ENCODE results near the gene CDKN2A. TPM values are rescaled to one million over a fixed set of nuclear protein-coding genes. Genes with fewer than 3 reads are reported as not detected.

CDKN2A gene
- total RNA-seq: 10 to 100 TPM in 1 of 2 donors, 1 to 10 TPM in 1; 3.9 to 15.7 TPM

GRCh38 chr9:21993893-21994555, at the start of gene CDKN2A:
Gene CDKN2A (minus strand): TSS chr9:21994392.
- H3K4me3 Mint-ChIP-seq: peak within 1 kb of the TSS; percentile 92
- no peaks in the 10 kb centered on the region for H3K9me3 Mint-ChIP-seq
- peaks cover 16 to 20% of the 10 kb centered on the region in 2 donors for H3K4me1 Mint-ChIP-seq (ENCODE audit: low read depth in 2 of 2)
- H3K27ac Mint-ChIP-seq: peak within 1 kb of the TSS; percentile 90
- ATAC-seq (peak; percentile 55 to 64), DNase-seq (ENCODE audit: low spot score) (peak; percentile 67)
- H3K27me3 Mint-ChIP-seq: peaks cover 14 to 22% of the 10 kb centered on the region in 2 donors
- no peaks in the 10 kb centered on the region for H3K36me3 Mint-ChIP-seq

- H3K4me1 Mint-ChIP-seq (ENCODE audit: low read depth in 2 of 2): no peaks in the 10 kb centered on the region
- H3K9me3 Mint-ChIP-seq: no peaks in the 10 kb centered on the region
- peaks cover 5% of the 10 kb centered on the region for H3K36me3 Mint-ChIP-seq
- H3K27ac Mint-ChIP-seq: no peak overlapping the region
- DNase-seq (ENCODE audit: low spot score) (no peak), ATAC-seq (no peak)
- H3K27me3 Mint-ChIP-seq: peaks cover 13 to 18% of the 10 kb centered on the region in 2 donors
- H3K4me3 Mint-ChIP-seq: no peak overlapping the region
Measured at GRCh38 chr9:22043928-22044327, 49.7 kb upstream of the CDKN2A start.

GRCh38 chr9:22041775-22042174, 47.6 kb upstream of the CDKN2A start:
- peaks cover 4 to 12% of the 10 kb centered on the region in 2 donors for H3K4me1 Mint-ChIP-seq (ENCODE audit: low read depth in 2 of 2)
- no peak overlapping the region for H3K4me3 Mint-ChIP-seq
- ATAC-seq: no peak
- DNase-seq (ENCODE audit: low spot score): no peak
- peaks cover 13 to 18% of the 10 kb centered on the region in 2 donors for H3K27me3 Mint-ChIP-seq
- no peak overlapping the region for H3K27ac Mint-ChIP-seq
- H3K9me3 Mint-ChIP-seq: no peaks in the 10 kb centered on the region
- H3K36me3 Mint-ChIP-seq: no peaks in the 10 kb centered on the region

GRCh38 chr9:22041344-22041743, 47.2 kb upstream of the CDKN2A start:
- Mint-ChIP-seq H3K4me1 (ENCODE audit: low read depth in 2 of 2) (peaks cover 4 to 12% of the 10 kb centered on the region in 2 donors), H3K9me3 (no peaks in the 10 kb centered on the region), H3K27ac (no peak overlapping the region), H3K27me3 (peaks cover 13 to 15% of the 10 kb centered on the region in 2 donors), H3K4me3 (no peak overlapping the region), H3K36me3 (no peaks in the 10 kb centered on the region)
- no peak for ATAC-seq
- DNase-seq (ENCODE audit: low spot score): no peak

GRCh38 chr9:22040760-22041159, 46.6 kb upstream of the CDKN2A start:
- Mint-ChIP-seq H3K36me3 (no peaks in the 10 kb centered on the region), H3K4me3 (no peak overlapping the region), H3K4me1 (ENCODE audit: low read depth in 2 of 2) (peaks cover 7 to 16% of the 10 kb centered on the region in 2 donors), H3K27ac (no peak overlapping the region), H3K27me3 (peaks cover 12 to 13% of the 10 kb centered on the region in 2 donors), H3K9me3 (no peaks in the 10 kb centered on the region)
- ATAC-seq (no peak), DNase-seq (ENCODE audit: low spot score) (no peak)

GRCh38 chr9:22039258-22039657, 45.1 kb upstream of the CDKN2A start:
- H3K9me3 Mint-ChIP-seq: no peaks in the 10 kb centered on the region
- no peak for DNase-seq (ENCODE audit: low spot score)
- no peak overlapping the region for H3K4me3 Mint-ChIP-seq
- H3K27ac Mint-ChIP-seq: no peak overlapping the region
- no peak for ATAC-seq
- peaks cover 13 to 22% of the 10 kb centered on the region in 2 donors for H3K4me1 Mint-ChIP-seq (ENCODE audit: low read depth in 2 of 2)
- H3K36me3 Mint-ChIP-seq: no peaks in the 10 kb centered on the region
- H3K27me3 Mint-ChIP-seq: peaks cover 8 to 9% of the 10 kb centered on the region in 2 donors

GRCh38 chr9:22037954-22038690, 43.9 kb upstream of the CDKN2A start:
- no peak for ATAC-seq

GRCh38 chr9:22036866-22037626, 42.9 kb upstream of the CDKN2A start:
- Mint-ChIP-seq H3K4me1 (ENCODE audit: low read depth in 2 of 2) (peaks cover 13 to 22% of the 10 kb centered on the region in 2 donors), H3K4me3 (no peak overlapping the region)

More at GRCh38 chr9:22037954-22038690, 43.9 kb upstream of the CDKN2A start:
- no peak overlapping the region for H3K4me3 Mint-ChIP-seq
- DNase-seq (ENCODE audit: low spot score): no peak
- no peaks in the 10 kb centered on the region for H3K9me3 Mint-ChIP-seq
- peaks cover 0 to 6% of the 10 kb centered on the region in 2 donors for H3K27me3 Mint-ChIP-seq
- peak overlapping the region in 1 of 2 donors; percentile 26 for H3K27ac Mint-ChIP-seq
- no peaks in the 10 kb centered on the region for H3K36me3 Mint-ChIP-seq
- H3K4me1 Mint-ChIP-seq (ENCODE audit: low read depth in 2 of 2): peaks cover 13 to 22% of the 10 kb centered on the region in 2 donors

GRCh38 chr9:22035591-22036011, 41.4 kb upstream of the CDKN2A start:
- no peaks in the 10 kb centered on the region for H3K27me3 Mint-ChIP-seq
- H3K27ac Mint-ChIP-seq: peak overlapping the region in 1 of 2 donors; percentile 46
- peak; percentile 69 to 86 for ATAC-seq
- no peaks in the 10 kb centered on the region for H3K36me3 Mint-ChIP-seq
- no peaks in the 10 kb centered on the region for H3K9me3 Mint-ChIP-seq
- H3K4me1 Mint-ChIP-seq (ENCODE audit: low read depth in 2 of 2): peaks cover 13 to 22% of the 10 kb centered on the region in 2 donors
- DNase-seq (ENCODE audit: low spot score): no peak
- no peak overlapping the region for H3K4me3 Mint-ChIP-seq

More at GRCh38 chr9:22036866-22037626, 42.9 kb upstream of the CDKN2A start:
- no peaks in the 10 kb centered on the region for H3K9me3 Mint-ChIP-seq
- H3K27me3 Mint-ChIP-seq: peaks cover 0 to 6% of the 10 kb centered on the region in 2 donors
- no peak for ATAC-seq
- no peak for DNase-seq (ENCODE audit: low spot score)
- no peaks in the 10 kb centered on the region for H3K36me3 Mint-ChIP-seq
- peak overlapping the region in 1 of 2 donors; percentile 26 for H3K27ac Mint-ChIP-seq

GRCh38 chr9:22033012-22033630, 38.9 kb upstream of the CDKN2A start:
- ATAC-seq (no peak), DNase-seq (ENCODE audit: low spot score) (no peak)
- no peaks in the 10 kb centered on the region for H3K36me3 Mint-ChIP-seq
- H3K9me3 Mint-ChIP-seq: no peaks in the 10 kb centered on the region
- peaks cover 19 to 30% of the 10 kb centered on the region in 2 donors for H3K4me1 Mint-ChIP-seq (ENCODE audit: low read depth in 2 of 2)
- H3K4me3 Mint-ChIP-seq: no peak overlapping the region
- H3K27me3 Mint-ChIP-seq: no peaks in the 10 kb centered on the region
- no peak overlapping the region for H3K27ac Mint-ChIP-seq

- H3K4me3 Mint-ChIP-seq: no peak overlapping the region
- no peaks in the 10 kb centered on the region for H3K36me3 Mint-ChIP-seq
- H3K4me1 Mint-ChIP-seq (ENCODE audit: low read depth in 2 of 2): peaks cover 16 to 17% of the 10 kb centered on the region in 2 donors
- no peak for ATAC-seq
- no peaks in the 10 kb centered on the region for H3K9me3 Mint-ChIP-seq
- no peak overlapping the region for H3K27ac Mint-ChIP-seq
- no peak for DNase-seq (ENCODE audit: low spot score)
- H3K27me3 Mint-ChIP-seq: peaks cover 0 to 1% of the 10 kb centered on the region in 2 donors
Measured at GRCh38 chr9:22031655-22032411, 37.6 kb upstream of the CDKN2A start.

- DNase-seq (ENCODE audit: low spot score) (no peak), ATAC-seq (peak in 1 of 2 donors; percentile 52)
- Mint-ChIP-seq H3K27me3 (peaks cover 0 to 5% of the 10 kb centered on the region in 2 donors), H3K9me3 (no peaks in the 10 kb centered on the region), H3K4me3 (peak overlapping the region; percentile 5), H3K4me1 (ENCODE audit: low read depth in 2 of 2) (peaks cover 8 to 11% of the 10 kb centered on the region in 2 donors), H3K27ac (peak overlapping the region in 1 of 2 donors; percentile 21), H3K36me3 (no peaks in the 10 kb centered on the region)
Measured at GRCh38 chr9:22030101-22030598, 36.0 kb upstream of the CDKN2A start.
